GM18867 (cell line): ENCODE data around the gene OGFOD3.
"Not testable (repeated sequence)": the region's sequence is repeated elsewhere in the genome, so short reads cannot be mapped to it uniquely, and the experiment has no call there.

Experiments used
- ATAC-seq: cut with Tn5 transposase; IDR thresholded peaks from one replicate; pipeline ENCODE4 v1.9.1; 2021; ENCODE audit warnings: mild to moderate bottlenecking, moderate library complexity; ENCODE audit not compliant: unreplicated experiment

OGFOD3 gene

GRCh38 chr17:82356845-82357355, 61.5 kb downstream of the OGFOD3 start:
- no peak for ATAC-seq

- ATAC-seq, result no peak
Measured at GRCh38 chr17:82355770-82356427, 62.5 kb downstream of the OGFOD3 start.

GRCh38 chr17:82354804-82355308, 63.5 kb downstream of the OGFOD3 start:
- no peak for ATAC-seq

GRCh38 chr17:82353484-82353883, 64.9 kb downstream of the OGFOD3 start:
- no peak for ATAC-seq

- no peak for ATAC-seq
Measured at GRCh38 chr17:82351713-82352488, 66.5 kb downstream of the OGFOD3 start.

- no peak for ATAC-seq
Measured at GRCh38 chr17:82351254-82351712, 67.1 kb downstream of the OGFOD3 start.

- no peak for ATAC-seq
Measured at GRCh38 chr17:82350182-82351030, 68.0 kb downstream of the OGFOD3 start.

GRCh38 chr17:82349287-82349701, 69.1 kb downstream of the OGFOD3 start:
- ATAC-seq, result no peak

- ATAC-seq, result no peak
Measured at GRCh38 chr17:82348866-82349265, 69.5 kb downstream of the OGFOD3 start.

- no peak for ATAC-seq
Measured at GRCh38 chr17:82348434-82348833, 70.0 kb downstream of the OGFOD3 start.

- not testable (repeated sequence) for ATAC-seq
Measured at GRCh38 chr17:82347994-82348393, 70.4 kb downstream of the OGFOD3 start.

- ATAC-seq, result no peak
Measured at GRCh38 chr17:82346342-82347300, 71.8 kb downstream of the OGFOD3 start.

- no peak for ATAC-seq
Measured at GRCh38 chr17:82345151-82345976, 73.0 kb downstream of the OGFOD3 start.

- ATAC-seq, result no peak
Measured at GRCh38 chr17:82344175-82344907, 74.0 kb downstream of the OGFOD3 start.

- no peak for ATAC-seq
Measured at GRCh38 chr17:82343560-82343959, 74.8 kb downstream of the OGFOD3 start.

GRCh38 chr17:82342361-82343079, 75.9 kb downstream of the OGFOD3 start:
- no peak for ATAC-seq
